HUDEP-2 (cell line): ENCODE measurements around the gene OPN5.

Experiments
- DNase-seq, 76 experiments: peaks; one replicate each; lab custom pipeline; 2025; ENCODE audit not compliant: unreplicated experiment in 76 of 76; lab: John Stamatoyannopoulos, UW

Gene OPN5

GRCh38 chr6:47787620-47788497 lies 6.0 kb downstream of the OPN5 start:
- DNase-seq = peak in 49 of 76 experiments; percentile 5 to 61 (median 25)

GRCh38 chr6:47788498-47788884 lies 6.7 kb downstream of the OPN5 start:
- no peak for DNase-seq

- DNase-seq = no peak
Observed at GRCh38 chr6:47789553-47789952, 7.7 kb downstream of the OPN5 start.

GRCh38 chr6:47792216-47792733 lies 10.4 kb downstream of the OPN5 start:
- no peak for DNase-seq

GRCh38 chr6:47794577-47795135 lies 12.8 kb downstream of the OPN5 start:
- no peak for DNase-seq

- DNase-seq = no peak
Observed at GRCh38 chr6:47801984-47802383, 20.2 kb downstream of the OPN5 start.

GRCh38 chr6:47804821-47805220 lies 23.0 kb downstream of the OPN5 start:
- no peak for DNase-seq

- DNase-seq = no peak
Observed at GRCh38 chr6:47809873-47810272, 28.0 kb downstream of the OPN5 start.

GRCh38 chr6:47810885-47811284 lies 29.1 kb downstream of the OPN5 start:
- DNase-seq = peak in 4 of 76 experiments; percentile 1 to 19 (median 6)

GRCh38 chr6:47811443-47811842 lies 29.6 kb downstream of the OPN5 start:
- no peak for DNase-seq

- no peak for DNase-seq
Observed at GRCh38 chr6:47817749-47818148, 35.9 kb downstream of the OPN5 start.

- no peak for DNase-seq
Observed at GRCh38 chr6:47819461-47819860, 37.6 kb downstream of the OPN5 start.

- DNase-seq = no peak
Observed at GRCh38 chr6:47822856-47823554, 41.2 kb downstream of the OPN5 start.

- DNase-seq = no peak
Observed at GRCh38 chr6:47832386-47833100, 50.7 kb downstream of the OPN5 start.

GRCh38 chr6:47834196-47834595 lies 52.4 kb downstream of the OPN5 start:
- DNase-seq = no peak

GRCh38 chr6:47836046-47836445 lies 54.2 kb downstream of the OPN5 start:
- DNase-seq = no peak

- DNase-seq = no peak
Observed at GRCh38 chr6:47836639-47837038, 54.8 kb downstream of the OPN5 start.

- DNase-seq = no peak
Observed at GRCh38 chr6:47839645-47840044, 57.8 kb downstream of the OPN5 start.

- DNase-seq = no peak
Observed at GRCh38 chr6:47844881-47845280, 63.0 kb downstream of the OPN5 start.

GRCh38 chr6:47846752-47847151 lies 64.9 kb downstream of the OPN5 start:
- DNase-seq = no peak

- no peak for DNase-seq
Observed at GRCh38 chr6:47851091-47851490, 69.3 kb downstream of the OPN5 start.
